Right lobe of liver (tissue), 4 donors: ENCODE results near the gene LRP3.

Experiments
- POLR2A ChIP-seq: fragments of 450-650 bp; IDR thresholded peaks from one replicate; pipeline ENCODE4 v1.6.1; 2017; ENCODE audit warnings: antibody characterized with exemption, mild to moderate bottlenecking
- TF ChIP-seq, protein P1 (sequence below), 4 donors: fragments of 200-600 bp in 3 of 4; fragments of 450-650 bp in 1 of 4; IDR thresholded peaks; one replicate each; pipeline versions ENCODE4 v1.5.1 to v1.8.0; 2016 to 2022; ENCODE audit warnings: antibody characterized with exemption in 4 of 4, mild to moderate bottlenecking in 2 of 4
- donor health status: DM: no; HTN: no; CAD: no.
- donor health status: DM: no; HTN: no; CAD: no.
- donor health status: DM: no; HTN: yes; CAD: no.

DNA sequence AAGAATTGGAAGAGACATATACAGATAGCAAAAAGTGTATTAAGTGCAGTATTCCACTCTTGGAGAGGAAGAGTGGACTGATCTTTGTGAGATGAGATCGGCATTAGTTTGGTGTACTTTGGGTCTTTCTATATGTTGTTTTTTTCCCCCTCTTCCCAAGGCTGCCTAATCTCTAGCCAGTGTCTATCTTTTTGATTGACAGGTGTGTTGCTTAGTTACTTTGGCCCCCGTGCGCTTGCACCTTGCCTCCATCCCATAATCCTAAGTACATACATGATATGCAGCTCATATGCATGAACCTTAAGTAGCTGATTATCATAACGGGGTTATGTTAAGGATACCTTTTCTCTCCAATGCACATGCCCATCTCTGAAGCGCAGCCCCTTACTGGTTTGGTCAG is 35.8 kb downstream of the LRP3 start:
- TF ChIP-seq, protein P1, sequence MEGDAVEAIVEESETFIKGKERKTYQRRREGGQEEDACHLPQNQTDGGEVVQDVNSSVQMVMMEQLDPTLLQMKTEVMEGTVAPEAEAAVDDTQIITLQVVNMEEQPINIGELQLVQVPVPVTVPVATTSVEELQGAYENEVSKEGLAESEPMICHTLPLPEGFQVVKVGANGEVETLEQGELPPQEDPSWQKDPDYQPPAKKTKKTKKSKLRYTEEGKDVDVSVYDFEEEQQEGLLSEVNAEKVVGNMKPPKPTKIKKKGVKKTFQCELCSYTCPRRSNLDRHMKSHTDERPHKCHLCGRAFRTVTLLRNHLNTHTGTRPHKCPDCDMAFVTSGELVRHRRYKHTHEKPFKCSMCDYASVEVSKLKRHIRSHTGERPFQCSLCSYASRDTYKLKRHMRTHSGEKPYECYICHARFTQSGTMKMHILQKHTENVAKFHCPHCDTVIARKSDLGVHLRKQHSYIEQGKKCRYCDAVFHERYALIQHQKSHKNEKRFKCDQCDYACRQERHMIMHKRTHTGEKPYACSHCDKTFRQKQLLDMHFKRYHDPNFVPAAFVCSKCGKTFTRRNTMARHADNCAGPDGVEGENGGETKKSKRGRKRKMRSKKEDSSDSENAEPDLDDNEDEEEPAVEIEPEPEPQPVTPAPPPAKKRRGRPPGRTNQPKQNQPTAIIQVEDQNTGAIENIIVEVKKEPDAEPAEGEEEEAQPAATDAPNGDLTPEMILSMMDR (IDR thresholded peaks at IDR 0.05) = no peak
- no peak for TF ChIP-seq POLR2A
